GM08714 (cell line): ENCODE data around the gene ELAVL2.

Source experiments
- H3K4me3 ChIP-seq: fragments of 200-500 bp; sonication (Bioruptor generic); 2 replicates; pipeline ENCODE4 v1.5.1; 2014; ENCODE audit warnings: mild to moderate bottlenecking, low read length, inconsistent platforms
- ZNF274 ChIP-seq: IDR thresholded peaks from 2 replicates; pipeline ENCODE4 v1.6.1; 2012; ENCODE audit warnings: mild to moderate bottlenecking, low read depth, low read length

Gene ELAVL2

GRCh38 chr9:23686257-23686656 is 139.8 kb downstream of the ELAVL2 start:
- no peak for TF ChIP-seq ZNF274
- no peak overlapping the region for H3K4me3 ChIP-seq

- no peak overlapping the region for H3K4me3 ChIP-seq
- TF ChIP-seq ZNF274: no peak
These were observed 142.4 kb downstream of the ELAVL2 start for GRCh38 chr9:23683611-23684061.

- H3K4me3 ChIP-seq: no peak overlapping the region
- no peak for TF ChIP-seq ZNF274
These were observed 143.1 kb downstream of the ELAVL2 start for GRCh38 chr9:23682891-23683431.

GRCh38 chr9:23682352-23682751 is 143.7 kb downstream of the ELAVL2 start:
- no peak for TF ChIP-seq ZNF274

GRCh38 chr9:23677446-23677845 is 148.6 kb downstream of the ELAVL2 start:
- TF ChIP-seq ZNF274: no peak
- no peak overlapping the region for H3K4me3 ChIP-seq

More at GRCh38 chr9:23682352-23682751, 143.7 kb downstream of the ELAVL2 start:
- no peak overlapping the region for H3K4me3 ChIP-seq

GRCh38 chr9:23674016-23674585 is 151.9 kb downstream of the ELAVL2 start:
- no peak overlapping the region for H3K4me3 ChIP-seq
- no peak for TF ChIP-seq ZNF274

GRCh38 chr9:23672151-23672550 is 153.9 kb downstream of the ELAVL2 start:
- H3K4me3 ChIP-seq: no peak overlapping the region
- no peak for TF ChIP-seq ZNF274

- H3K4me3 ChIP-seq: no peak overlapping the region
- TF ChIP-seq ZNF274: no peak
These were observed 156.3 kb downstream of the ELAVL2 start for GRCh38 chr9:23669776-23670175.

GRCh38 chr9:23665635-23666034 is 160.4 kb downstream of the ELAVL2 start:
- no peak overlapping the region for H3K4me3 ChIP-seq
- no peak for TF ChIP-seq ZNF274

- no peak overlapping the region for H3K4me3 ChIP-seq
- TF ChIP-seq ZNF274: no peak
These were observed 161.0 kb downstream of the ELAVL2 start for GRCh38 chr9:23665051-23665450.

GRCh38 chr9:23663946-23664345 is 162.1 kb downstream of the ELAVL2 start:
- H3K4me3 ChIP-seq: no peak overlapping the region
- no peak for TF ChIP-seq ZNF274

- H3K4me3 ChIP-seq: no peak overlapping the region
- no peak for TF ChIP-seq ZNF274
These were observed 162.5 kb downstream of the ELAVL2 start for GRCh38 chr9:23663536-23663935.

- H3K4me3 ChIP-seq: no peak overlapping the region
- TF ChIP-seq ZNF274: no peak
These were observed 162.9 kb downstream of the ELAVL2 start for GRCh38 chr9:23663125-23663524.

- H3K4me3 ChIP-seq: no peak overlapping the region
- no peak for TF ChIP-seq ZNF274
These were observed 163.7 kb downstream of the ELAVL2 start for GRCh38 chr9:23662320-23662719.

GRCh38 chr9:23659346-23660006 is 166.6 kb downstream of the ELAVL2 start:
- no peak overlapping the region for H3K4me3 ChIP-seq
- no peak for TF ChIP-seq ZNF274
